GM21360 (cell line): Measurements from ENCODE around the gene PRKACG.
"Not testable (repeated sequence)": the region's sequence is repeated elsewhere in the genome, so short reads cannot be mapped to it uniquely, and the experiment has no call there.

Experiments used
- ATAC-seq: cut with Tn5 transposase; IDR thresholded peaks from one replicate; pipeline ENCODE4 v1.9.1; 2021; ENCODE audit warnings: mild to moderate bottlenecking, moderate library complexity; ENCODE audit not compliant: unreplicated experiment

Gene PRKACG

DNA sequence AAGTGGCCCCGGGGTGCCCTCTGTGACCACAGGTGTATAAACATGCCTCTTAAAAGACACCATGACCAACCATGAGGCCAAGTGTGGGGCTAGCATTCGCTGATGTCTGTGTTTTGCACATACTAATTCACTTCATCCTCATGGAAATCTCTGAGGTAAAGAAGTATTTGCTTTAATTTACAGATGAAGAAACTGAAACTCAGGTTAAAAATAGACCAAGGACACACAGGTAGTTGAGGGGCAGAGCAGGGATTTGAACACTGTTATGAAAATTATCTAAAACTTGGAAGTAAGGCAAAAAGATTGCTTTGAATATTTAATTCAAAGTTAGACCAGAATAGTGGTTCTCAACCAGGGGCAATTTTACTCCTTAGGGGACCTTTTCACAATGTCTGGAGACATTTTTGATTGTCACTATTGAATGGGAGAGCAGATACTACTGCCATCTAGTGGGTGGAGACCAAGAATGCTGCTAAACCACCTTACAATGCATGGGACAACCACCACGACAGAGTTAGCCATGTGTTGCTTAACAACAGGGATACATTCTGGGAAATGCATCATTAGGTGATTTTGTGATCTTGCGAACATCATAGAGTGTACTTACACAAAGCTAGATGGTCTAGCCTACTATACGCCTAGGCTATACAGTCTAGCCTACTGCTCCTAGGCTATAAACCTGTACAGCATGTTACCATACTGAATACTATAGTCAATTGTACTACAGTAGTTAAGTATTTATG is 13.6 kb upstream of the PRKACG start:
- peak; percentile 69 for ATAC-seq

DNA sequence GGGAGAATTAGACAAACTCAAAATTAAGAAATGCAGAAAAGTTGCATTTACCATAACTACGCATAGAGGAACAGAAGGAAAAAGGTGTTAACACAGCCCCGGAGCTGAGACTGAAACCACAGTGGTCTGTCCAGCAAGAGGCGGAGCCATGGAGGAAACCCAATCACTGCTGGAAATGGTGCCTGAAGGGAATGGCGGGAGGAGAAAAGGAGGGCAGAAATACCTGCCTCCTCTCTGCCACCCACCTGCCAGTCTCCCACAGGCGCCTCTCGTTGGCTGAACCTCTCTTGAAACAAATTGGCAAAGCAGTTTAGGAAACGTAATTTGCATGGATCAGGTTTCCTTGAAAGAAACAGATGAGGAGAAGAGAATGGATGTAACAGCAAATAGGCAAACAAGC is 9.7 kb upstream of the PRKACG start:
- ATAC-seq: no peak

DNA sequence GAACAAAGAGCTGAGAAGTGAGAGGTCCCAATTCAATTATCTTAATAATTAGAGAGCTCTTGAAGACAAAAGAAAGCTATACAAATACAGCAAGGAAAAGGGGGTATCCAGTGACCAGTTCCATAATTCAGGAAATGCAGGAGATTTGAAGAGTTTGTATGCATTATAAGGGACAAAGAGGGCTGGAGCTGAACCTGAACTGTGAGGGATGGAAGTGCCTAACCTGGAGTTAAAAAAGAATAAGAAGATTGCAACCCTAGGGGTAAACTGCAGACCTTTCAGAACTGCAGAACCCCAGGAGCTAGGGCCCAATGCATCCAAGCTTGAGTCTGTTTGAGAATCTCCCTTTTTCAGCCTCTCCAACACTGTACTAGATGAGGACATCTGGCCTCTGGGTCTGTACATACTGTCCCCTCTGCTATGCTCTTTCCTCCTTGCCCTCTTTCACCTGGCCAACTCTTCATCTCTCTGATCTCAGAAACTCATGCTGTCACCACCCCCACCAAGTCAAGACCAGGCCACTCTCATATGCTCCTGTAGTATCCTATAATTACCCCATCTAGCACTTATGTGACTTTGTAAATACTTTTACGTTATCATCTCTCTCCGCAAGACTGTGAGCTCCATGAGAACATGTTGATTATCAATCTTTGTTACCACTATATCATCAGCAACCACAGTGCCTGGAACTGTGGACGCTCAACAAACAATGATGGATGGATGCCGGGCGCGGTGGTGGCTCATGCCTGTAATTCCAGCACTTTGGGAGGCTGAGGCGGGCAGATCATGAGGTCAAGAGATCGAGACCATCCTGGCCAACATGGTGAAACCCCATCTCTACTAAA is 6.6 kb upstream of the PRKACG start:
- no peak for ATAC-seq

DNA sequence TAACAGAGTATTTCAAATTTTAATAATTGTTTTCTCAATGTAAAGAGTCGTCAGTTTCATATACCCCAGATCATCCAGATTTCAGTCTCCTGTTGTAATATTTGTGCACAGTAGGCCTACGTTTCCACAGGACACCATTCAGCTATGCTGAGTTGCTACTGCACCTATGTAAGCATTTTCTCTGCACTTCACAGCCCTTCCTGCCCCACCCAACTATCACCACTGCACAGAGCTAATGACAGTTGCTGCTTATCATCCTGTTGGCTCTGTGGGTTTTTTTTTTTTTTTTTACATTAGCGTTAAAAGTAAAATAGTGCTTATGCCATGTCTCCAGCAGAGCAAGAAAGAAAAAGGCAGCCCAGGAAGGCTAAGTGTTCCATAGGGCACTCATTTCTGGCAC is 5.9 kb upstream of the PRKACG start:
- no peak for ATAC-seq

DNA sequence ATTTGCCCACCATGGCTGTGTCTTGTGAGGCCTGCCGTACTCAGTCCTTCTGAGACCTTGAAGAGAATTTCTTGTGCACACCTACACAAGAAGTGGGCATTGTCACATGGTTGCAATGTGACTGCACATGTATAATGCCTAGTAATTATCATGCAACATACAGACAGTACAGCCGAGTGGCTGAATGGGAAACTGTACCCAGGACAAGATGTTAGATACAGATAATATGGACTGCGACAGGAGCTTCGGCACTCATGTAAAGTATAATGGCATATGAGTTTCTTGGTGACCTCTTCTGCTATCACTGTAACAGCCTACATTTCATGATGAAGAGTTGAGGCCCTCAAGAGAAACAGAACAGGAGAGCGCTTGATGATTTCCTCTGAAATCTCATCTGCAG is 4.8 kb upstream of the PRKACG start:
- no peak for ATAC-seq

DNA sequence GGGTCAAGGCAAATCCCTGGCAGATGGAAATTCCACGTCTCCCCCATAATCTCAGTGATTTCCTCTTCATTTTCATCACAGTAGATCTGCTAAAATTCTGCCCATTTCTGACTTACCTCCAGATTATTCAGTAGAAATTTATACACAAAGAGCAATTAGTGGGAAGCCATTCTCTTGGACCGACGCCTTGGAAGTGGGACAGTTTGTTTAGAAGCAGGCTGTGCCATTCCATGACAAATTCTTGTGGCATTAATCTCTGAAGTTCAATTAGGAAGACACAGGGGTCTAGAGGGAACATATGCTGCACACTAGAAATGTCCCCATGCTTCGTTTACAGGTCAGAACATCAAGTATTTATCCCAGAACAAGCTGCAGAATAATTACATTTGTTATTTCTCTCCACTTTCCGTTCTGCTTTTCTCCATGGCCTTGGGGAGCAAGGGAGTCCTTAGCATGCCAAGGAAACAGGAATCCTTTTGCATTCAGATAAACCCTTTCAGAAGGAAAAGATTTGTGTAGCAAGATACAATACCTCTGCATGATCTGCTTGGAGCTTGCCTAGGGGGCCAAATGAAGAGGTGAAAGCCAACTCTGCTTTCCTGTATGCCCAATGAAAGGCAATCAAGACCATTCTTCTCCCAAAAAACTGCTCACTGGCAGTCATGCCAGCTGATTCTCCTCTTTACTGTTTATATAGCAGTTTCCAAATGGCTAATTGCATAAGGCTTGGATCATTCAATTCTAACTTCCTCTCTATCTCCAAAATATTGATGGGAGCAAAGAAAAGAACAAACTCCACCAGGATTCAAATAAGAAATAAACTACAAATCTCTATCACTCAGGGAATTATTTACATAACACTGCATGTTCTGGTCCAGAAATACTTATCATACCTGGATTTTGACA is 2.5 kb upstream of the PRKACG start:
- no peak for ATAC-seq

DNA sequence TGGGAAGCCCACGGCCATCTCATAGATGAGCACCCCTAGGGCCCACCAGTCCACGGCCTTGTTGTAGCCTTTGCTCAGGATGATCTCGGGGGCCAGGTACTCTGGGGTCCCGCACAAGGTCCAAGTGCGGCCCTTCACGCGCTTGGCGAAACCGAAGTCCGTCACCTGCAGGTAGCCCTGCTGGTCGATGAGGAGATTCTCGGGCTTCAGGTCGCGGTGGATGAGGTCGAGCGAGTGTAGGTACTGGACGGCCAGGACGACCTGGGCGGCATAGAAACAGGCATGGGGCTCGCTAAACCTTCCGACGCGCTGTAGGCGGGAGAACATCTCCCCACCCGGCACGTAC is 558 bp downstream of the PRKACG start:
- no peak for ATAC-seq

DNA sequence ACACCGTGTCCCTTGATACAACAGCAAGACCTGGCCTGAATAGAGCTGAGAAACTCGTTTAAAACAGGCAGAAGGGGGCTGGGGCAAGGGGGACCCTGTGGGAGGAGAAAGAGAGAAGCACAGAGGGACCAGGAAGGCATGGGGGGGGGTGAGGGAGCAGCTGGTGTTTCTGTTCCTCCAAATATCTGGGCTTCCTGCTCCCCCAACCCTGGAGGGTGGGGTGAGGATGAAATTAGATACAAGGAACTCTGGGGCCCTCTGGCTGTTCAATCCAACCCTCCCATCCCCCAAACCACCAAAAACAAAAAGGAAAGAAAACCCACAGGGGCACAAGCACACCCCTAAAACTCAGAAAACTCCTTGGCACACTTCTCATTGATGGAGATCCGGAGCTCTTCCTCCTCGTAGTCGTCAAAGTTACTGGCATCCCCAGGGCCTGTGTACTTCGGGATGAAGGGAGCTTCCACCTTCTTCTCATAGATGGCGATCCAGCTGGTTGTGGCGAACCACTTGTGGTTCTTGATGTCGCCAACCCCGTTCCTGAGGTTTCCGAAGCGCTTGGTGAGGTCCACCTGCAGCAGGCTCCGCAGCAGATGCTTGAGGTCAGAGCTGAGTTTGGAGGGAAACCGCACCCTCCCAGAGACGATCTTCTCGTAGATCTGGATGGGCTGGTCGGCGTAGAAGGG is 1.1 kb downstream of the PRKACG start:
- no peak for ATAC-seq

DNA sequence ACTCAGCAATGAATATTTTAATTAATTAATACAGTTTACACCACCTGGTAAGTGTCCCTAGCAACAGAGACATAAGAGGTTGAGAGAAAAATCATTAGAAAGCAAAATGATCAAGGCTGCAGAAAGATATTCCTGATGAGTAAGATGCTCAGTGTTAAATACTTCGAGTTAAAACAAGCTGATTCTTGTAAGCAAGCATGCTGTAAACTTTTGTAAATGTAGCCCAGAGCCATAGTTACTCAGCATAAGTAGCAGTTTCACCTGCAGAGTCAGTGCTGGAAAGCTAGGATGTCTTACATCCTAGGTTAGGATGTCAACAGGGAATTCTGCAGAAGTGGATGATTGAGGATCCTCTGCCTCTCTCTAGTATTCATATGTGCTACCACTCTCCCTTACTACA is 4.2 kb downstream of the PRKACG start:
- ATAC-seq: no peak

DNA sequence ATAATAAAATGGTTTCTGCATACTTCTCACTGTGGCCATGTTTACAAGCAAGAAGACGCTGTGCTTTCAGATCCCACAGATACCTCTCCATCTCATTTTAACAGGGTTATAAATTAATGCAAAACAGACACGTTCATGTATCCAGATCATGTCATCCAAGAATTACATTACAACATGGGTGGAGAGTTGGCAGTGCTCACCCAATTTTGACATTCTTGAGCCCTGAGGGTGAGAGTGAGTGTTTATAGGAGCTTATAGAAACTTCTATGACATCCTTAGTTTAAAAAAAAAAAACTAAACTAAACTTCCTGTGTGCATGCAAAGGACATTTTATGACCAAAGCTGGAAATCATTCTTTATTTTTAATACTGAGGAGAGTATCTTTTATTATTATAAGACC is 9.1 kb downstream of the PRKACG start:
- no peak for ATAC-seq

DNA sequence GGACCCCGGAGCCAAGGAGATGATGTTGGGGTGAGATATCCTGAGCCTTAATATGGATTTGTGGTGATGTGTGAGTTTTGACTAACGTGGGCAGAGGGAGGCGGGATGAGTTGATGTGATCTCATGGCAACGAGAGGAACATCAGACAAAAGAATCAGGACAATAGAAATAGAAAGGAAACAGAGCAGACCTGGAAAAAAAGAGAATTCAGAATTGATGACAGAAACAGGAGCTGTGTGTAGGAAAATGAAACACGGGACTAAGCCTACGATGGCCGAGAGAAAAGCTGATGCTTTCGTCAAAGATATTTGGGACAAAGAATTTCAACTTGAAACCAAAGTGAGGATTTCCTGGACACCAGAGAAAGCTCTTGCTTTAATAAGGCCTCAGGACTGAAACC is 10.9 kb downstream of the PRKACG start:
- no peak for ATAC-seq

DNA sequence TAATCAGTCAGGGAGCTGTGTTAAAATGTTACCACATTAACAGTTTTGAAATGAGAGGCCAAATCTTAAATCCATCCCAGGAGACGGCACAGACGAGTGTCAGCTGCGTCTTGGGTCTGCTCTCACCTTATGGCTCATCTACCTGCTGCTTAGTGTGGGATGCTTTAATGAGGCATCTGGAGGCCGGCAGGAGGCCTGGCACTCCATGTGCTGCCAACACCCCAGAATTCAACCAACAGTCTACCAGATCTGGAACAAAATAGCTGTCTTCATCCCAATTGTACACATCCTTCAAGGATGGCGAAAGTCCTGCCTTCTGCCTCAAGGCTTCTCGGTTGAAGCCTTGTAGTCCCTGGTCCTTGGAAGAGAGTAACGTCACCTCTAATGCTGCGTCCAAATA is 12.0 kb downstream of the PRKACG start:
- ATAC-seq: no peak

DNA sequence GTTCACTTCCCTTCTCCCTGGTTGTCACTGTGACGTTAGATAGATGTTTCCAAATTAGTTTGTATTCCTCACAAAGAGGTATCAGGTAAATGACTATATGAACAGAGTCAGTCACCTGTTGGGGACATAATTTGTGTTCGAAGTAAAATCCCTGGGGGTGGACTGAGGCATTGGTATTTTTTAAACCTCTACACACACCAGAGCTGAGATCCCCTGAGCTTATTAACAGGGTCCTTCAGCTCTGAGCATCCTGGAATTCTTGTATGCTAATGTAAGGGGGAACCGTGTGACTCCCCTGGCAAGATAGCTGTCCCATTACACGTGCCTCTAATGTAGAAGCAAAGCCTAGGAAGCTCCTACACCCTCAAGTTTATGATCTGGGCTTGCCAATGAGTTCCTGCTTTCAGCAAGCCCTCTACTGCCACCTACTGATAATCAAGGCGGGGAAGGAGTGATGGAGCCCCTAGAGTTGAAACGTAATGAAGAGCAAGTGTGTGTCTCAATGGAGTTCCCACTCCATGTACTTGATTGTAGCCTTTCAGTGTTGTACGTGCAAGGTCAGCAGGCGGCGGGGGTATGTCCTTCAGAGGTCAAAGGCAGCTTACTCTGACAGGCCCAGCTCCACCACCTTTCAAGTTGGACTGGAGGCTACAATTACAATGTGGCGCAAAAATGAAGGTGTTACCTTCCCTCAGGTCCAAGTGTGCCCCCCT is 14.4 kb downstream of the PRKACG start:
- peak; percentile 87 for ATAC-seq

DNA sequence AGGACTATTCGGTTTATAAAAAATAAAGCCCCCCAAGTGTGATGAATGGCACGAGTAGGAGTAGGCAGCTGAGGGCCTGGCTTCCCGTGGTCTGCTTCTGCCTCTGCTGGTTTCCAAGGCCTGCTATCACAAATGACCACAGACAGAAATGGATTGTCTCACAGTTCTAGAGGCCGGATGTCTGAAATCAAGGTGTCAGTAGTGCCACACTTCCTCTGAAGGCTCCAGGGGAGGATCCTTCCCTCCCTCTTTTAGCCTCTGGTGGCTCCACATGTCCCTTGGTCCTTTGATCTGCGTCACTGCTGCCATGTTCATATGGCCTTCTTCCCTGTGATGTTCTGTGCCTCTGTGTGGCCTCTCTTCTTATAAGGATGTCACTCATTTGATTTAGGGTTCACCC is 15.1 kb downstream of the PRKACG start:
- ATAC-seq: no peak

DNA sequence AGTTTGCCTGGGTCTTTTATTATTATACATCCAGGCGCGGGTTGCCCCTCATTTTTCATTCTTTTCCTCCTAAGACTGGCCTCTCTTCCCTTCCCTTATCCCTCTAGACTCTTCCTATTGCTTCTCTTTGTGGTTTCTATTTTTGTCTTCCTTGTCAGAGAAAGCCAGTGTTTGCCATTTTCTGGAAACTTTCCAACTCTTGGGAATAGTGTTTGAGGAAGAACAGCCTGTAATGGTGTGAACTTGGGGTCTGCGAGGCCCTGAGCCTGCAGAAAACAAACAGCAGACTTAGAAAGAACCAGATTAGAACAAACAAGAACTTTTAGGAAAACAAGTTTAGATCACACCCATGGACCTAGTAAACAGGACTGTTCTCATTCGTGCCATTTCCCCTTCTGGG is 15.5 kb downstream of the PRKACG start:
- ATAC-seq: no peak

DNA sequence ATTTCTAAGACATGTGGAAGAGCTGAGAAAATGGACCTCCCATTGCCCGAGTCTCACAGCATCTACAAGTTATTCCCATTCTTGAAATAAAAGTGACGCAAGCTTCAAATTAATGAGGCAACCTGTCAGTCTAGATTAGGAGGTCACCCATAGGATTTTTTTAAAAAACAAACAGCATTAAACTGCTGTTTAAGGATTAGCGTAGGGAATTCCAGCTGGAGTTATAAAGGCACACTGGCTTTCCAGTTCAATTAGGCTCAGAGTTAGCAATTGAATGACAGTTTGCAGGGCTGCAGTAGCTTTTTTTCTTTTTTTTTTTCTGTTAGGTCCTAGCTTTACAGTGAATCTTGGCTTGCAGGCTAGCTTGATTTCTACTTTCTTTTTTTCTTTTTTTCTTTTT is 16.2 kb downstream of the PRKACG start:
- ATAC-seq: no peak

DNA sequence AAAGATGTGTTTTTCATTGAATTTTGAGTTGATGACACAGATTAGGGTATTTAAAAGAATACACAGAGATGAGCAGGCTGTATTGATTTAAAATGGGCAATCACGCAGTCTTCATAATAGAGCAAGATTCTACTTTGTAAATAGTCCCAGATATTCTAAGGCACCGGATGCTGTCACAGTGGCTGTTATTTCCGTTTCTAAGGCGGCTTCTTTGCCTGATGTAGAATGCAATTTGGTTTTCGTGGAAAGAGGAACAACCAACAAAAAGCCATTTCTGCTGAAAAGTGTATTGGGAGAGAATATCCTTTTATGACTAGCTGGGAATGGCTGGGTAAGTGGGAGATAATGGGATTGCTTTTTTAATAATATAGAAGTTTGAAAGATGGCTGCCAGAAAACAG is 17.5 kb downstream of the PRKACG start:
- ATAC-seq: no peak

DNA sequence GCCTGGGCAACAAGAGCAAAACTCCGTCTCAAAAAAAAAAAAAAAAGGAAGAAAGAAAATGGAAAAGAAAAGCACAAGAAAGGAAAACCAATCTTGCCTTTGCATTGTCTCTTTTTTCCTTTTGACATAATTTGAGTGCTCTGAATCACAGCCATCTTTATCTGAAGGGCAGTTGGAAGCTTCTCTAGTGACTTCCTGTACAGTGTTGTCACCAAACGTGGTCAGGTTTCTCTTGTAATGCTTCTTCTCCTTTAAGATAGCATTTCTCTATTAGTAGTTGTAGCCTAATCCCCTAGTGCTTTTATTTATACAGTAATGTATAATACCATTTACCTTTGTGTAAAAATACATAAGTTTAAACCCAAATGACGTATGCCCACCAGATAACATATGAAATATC is 18.1 kb downstream of the PRKACG start:
- ATAC-seq: no peak

DNA sequence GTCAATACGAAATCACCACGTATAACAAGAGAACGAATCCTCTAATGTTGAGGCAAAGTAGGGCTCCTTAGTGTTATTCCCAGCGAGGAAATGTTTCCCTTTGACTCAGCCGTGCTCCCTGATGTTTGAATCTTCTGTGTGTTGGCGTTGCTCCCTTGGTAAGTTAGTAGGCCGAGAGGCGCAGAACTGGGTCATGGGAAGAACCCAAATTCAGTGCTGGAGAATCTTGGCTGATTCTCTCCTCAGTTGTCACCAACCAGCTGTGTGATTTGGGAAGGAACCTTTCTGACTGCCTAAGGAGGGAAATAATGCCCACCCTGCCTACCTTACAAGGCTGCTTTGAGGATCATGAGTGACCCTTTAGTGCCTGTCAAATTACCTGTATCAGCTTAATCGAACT is 22.5 kb downstream of the PRKACG start:
- no peak for ATAC-seq

DNA sequence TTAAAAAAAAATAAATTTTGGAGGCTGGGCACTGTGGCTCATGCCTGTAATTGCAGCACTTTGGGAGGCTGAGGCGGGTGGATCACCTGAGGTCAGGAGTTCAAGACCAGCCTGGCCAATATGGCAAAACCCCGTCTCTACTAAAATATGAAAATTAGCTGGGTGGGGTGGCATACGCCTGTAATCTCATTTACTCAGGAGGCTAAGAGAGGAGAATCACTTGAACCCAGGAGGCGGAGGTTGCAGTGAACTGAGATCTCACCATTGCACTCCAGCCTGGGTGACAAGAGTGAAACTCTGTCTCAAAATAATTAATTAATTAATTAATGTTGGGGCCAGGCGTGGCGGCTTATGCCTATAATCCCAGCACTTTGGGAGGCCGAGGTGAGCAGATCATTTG is 27.0 kb downstream of the PRKACG start:
- ATAC-seq: not testable (repeated sequence)
